Measurements from ENCODE around the gene CHRNA5.
"Not testable (repeated sequence)": the region's sequence is repeated elsewhere in the genome, so short reads cannot be mapped to it uniquely, and the experiment has no call there.

CHRNA5 gene

GRCh38 chr15:78565097-78565950 lies at the start of gene CHRNA5:
TSS of gene CHRNA5 (plus strand) at chr15:78565520. CDS start at chr15:78565720, 200 bp downstream.
- DNase-seq = peak; percentile 70

DNA sequence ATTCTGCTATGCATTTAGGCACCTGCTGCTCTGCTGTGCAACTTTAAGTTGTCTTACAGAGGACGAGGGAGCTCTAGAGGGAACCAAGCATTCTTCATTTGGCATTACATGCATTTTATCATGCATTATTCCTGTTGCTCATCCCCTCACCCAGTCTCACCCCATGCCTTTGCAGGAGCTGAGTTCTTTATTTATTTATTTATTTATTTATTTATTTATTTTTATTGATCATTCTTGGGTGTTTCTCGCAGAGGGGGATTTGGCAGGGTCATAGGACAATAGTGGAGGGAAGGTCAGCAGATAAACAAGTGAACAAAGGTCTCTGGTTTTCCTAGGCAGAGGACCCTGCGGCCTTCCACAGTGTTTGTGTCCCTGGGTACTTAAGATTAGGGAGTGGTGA lies 45.3 kb upstream of the CHRNA5 start:
- not testable (repeated sequence) for DNase-seq

DNA sequence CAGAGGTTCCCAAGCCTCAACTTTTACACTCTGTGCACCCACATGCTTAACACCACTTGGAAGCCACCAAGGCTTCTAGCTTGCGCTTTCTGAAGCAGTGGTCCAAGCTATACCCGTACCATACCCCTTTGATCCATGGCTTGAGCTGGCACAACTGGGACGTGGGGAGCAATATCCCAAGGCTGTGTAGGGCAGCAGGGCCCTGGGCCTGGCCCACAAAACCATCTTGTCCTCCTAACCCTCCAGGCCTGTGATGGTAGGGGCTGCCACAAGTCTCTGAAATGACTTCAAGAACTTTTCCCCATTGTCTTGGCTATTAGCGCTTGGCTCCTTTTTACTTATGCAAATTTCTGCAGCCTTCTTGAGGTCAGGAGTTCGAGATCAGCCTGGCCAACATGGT lies 41.1 kb upstream of the CHRNA5 start:
- no peak for DNase-seq

DNA sequence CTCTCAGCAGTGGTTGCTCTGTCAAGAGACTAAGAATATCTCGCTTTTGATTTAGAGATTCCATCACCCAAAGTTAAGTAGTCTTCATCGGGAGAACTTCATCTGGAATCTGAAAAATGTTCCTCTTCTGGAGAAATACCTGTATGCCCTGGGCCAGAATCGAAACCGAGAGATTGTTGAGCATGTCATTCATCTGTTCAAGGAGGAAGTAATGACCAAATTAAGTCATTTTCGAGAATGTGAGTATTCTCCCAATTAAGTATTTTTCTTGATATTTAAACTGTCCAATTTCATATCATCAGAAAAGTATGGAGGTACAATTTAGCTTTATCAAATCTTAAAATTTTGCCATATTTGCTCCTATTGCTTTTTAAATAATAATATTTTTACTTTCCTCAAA lies 38.0 kb upstream of the CHRNA5 start:
- DNase-seq = no peak

DNA sequence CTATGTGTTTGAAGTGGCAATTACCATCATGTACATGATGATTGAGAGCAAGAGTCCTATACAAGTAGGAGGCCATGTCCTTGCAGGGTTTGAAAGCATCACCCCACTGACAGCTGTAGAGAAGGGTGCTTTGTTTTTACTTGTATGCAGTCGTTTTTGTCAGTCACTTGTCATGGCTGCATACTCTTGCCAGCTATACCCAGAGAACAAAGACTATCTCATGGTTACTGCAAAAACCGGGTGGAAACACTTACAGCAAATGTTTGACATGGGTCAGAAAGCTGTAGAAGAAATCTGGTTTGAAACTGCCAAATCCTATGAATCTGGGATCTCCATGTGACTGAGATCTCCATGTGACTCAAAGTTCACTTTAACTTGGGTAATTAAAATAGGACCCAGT lies 32.0 kb upstream of the CHRNA5 start:
- DNase-seq = no peak

DNA sequence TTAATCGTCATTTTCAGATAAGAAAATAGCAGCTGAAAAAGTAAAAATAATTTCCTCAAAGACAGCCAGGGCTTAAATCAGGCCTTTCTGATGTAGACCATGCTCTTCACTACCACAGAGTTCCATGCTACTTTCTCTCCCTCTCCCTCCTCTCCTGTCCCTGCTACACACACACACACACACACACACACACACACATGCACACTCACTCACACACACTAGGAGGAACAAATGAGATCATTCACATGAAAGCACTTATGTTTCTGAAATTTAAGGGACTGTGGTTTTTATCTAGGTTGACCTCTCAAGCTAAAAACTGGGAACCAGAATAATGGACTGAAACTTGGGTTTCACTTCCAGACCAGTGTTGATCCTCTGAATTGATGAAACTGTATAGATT lies 29.2 kb upstream of the CHRNA5 start:
- no peak for DNase-seq

GRCh38 chr15:78537266-78537905 lies 27.9 kb upstream of the CHRNA5 start:
- no peak for DNase-seq

DNA sequence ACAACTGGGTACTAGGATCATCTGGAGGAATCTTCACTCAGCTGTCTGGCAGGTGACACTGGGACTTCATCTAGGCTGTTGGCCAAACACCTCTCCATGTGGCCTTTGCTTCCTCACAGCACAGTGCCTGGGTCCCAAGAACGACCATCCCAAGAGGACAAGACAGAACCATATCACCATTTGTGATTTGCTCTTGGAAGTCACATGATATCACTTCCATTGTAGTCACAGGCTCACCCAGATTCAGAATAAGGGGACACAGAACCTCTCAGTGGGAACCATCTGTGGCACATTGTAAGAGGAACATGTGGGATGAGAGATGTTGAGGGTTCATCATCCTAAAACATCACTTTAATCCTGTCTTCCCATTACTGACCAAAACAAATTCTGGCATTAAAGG lies 27.0 kb upstream of the CHRNA5 start:
- DNase-seq = no peak

- DNase-seq = not testable (repeated sequence)
Measured at GRCh38 chr15:78539464-78540140, 25.7 kb upstream of the CHRNA5 start.

DNA sequence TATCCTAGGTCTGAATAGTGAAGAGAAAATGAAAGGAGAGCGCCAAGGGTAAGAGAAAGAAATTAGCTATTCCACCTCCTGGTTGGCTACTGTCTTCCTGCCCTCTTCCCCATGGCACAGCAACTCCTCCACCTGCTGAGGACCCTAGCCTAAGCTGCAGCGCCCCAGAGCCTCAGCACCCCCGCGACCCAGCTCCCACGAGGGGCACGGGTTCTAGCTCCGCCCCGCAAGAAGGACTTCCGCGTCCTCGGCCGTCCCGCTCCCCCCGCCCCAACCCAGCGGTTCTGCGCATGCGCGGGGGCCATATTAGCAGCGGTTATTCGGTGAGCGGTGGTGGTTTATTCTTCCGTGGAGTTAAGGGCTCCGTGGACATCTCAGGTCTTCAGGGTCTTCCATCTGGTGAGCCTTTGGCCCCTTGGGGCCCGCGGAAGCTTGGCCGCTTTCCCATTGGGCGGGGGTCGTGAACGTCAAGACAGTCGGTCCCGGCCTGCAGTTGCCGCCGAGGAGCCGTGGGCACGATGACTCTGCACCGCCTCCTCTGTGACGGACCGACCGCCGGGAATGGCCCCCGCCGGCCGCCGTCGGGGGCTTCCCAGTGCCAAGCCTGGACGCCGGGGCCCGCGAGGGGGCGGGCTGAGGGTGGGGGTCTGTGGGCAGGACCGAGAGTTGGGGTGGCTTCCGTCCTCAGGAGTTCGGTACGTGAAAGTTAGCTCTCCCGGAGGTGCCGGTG lies 25.0 kb upstream of the CHRNA5 start, which contains the start of gene PSMA4:
Gene PSMA4, plus strand, starts transcription at position 304 of the 730 bp plus-strand sequence. CDS start 1,484 bp downstream, outside the sequence.
- DNase-seq = peak; percentile 96

GRCh38 chr15:78540871-78541743 lies 24.2 kb upstream of the CHRNA5 start:
- no peak for DNase-seq

DNA sequence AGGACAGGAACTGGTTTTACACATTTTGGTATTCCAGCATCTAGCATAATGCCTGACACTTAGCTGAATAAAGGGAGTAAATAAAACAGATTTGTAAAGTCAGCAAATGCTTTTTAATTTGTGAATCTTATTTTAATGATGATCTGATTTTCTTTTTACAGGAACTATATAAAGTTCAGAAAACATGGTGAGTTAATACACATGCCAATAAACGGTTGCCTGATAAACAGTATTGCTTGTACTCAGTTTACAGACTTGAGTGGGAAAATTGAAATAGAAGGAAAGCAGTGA lies 23.6 kb upstream of the CHRNA5 start:
- DNase-seq = no peak

DNA sequence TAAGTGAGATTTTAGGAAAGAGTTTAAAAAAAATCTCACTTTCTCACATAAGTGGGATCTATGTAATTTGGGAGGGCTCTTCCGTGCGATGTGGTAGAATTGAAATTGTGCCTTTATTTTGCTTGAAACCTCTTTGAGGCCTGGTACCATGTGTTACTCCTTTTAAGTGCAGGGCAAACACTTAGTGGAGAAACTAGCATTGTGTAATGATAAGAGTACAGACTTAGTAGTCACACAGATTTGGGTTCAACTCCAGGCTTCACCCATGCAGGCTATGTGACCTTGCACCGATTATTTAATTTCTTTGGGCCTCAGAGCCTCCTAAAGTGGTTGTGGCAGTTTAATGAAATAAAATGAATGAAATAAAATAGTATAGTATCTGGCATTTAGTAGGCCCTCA lies 22.7 kb upstream of the CHRNA5 start:
- DNase-seq = no peak

DNA sequence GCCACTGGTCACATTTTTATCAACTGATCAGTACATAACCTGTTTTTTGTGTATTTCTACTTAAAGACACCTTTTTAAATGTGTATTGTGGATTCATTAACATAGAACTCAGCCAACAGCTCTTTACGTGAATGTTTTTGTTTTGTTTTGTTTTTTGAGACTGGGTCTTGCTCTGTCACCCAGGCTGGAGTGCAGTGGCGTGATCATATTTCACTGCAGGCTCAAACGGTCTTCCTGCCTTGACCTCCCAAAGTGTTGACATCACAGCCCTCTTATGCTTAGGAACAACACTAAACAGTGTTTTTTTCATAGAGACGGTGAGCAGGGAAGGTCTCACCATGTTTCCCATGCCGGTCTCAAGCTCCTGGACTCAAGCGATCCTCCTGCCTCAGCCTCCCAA lies 15.1 kb upstream of the CHRNA5 start:
- no peak for DNase-seq

DNA sequence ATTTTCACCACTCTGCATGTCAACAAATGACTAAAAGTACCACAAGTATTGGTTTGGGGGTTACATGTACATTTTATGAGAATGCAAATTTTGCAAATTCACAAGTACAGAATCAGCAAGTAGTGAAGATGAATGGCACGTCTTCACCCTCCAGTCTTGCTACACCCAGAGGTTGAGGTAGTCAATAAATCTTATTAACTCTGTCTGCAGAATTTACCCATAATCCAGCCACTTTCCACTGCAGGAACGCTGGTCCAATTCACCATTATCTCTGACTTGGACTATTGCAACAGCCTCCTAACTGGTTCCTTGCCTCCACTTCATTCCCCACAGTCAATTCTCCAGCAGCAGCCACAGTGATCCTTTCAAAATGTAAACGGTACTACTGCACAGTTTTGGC lies 14.5 kb upstream of the CHRNA5 start:
- DNase-seq = no peak

- DNase-seq = no peak
Measured at GRCh38 chr15:78551902-78552301, 13.4 kb upstream of the CHRNA5 start.

GRCh38 chr15:78552597-78552996 lies 12.7 kb upstream of the CHRNA5 start:
- no peak for DNase-seq

- not testable (repeated sequence) for DNase-seq
Measured at GRCh38 chr15:78560201-78560600, 5.1 kb upstream of the CHRNA5 start.

- DNase-seq = no peak
Measured at GRCh38 chr15:78561490-78561889, 3.8 kb upstream of the CHRNA5 start.

DNA sequence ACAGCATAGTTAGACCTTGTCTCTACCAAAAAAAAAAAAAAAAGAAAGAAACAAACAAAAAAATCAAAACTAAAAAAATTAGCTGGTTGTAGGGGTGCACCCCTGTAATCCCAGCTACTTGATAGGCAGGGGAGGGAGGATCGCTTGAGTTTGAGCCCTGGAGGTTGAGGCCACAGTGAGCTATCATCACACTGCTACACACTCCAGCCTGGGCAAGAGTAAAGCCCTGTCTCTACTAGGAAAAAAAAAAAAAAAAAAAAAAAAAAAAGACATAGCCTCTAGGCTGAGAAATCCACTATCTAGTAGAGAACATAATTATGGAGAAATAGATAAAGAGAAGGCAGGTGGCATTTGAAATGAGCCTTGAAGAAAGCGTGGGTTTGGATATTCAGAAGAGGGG lies 2.2 kb upstream of the CHRNA5 start:
- no peak for DNase-seq

- no peak for DNase-seq
Measured at GRCh38 chr15:78564743-78565096, 600 bp upstream of the CHRNA5 start.
